Activated T-cell treated with anti-CD3 and anti-CD28 coated beads, Interleukin-2, amount 50 U/mL, for 1 hour (primary cell): ENCODE data around the gene MARCHF4.
"Not testable (repeated sequence)": the region's sequence is repeated elsewhere in the genome, so short reads cannot be mapped to it uniquely, and the experiment has no call there.

Experiments
- DNase-seq: peaks from one replicate; pipeline ENCODE4 v3.0.0-alpha.2; 2020

MARCHF4 gene

DNA sequence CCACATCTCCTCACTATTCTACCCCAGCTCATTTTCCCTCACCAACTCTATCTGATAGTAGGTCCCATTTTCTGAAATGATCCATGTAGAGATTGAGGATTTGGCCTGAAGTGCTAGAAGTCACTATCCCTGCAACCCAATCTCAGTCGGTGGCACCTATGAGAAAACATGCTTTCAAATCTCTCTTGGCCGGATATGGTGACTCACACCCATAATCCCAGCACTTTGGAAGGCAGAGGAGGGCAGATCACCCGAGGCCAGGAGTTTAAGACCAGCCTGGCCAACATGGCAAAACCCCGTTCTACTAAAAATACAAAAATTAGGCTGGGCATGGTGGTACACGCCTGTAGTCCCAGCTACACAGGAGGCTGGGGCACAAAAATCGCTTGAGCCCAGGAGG, 19.1 kb upstream of the MARCHF4 start:
- no peak for DNase-seq

DNA sequence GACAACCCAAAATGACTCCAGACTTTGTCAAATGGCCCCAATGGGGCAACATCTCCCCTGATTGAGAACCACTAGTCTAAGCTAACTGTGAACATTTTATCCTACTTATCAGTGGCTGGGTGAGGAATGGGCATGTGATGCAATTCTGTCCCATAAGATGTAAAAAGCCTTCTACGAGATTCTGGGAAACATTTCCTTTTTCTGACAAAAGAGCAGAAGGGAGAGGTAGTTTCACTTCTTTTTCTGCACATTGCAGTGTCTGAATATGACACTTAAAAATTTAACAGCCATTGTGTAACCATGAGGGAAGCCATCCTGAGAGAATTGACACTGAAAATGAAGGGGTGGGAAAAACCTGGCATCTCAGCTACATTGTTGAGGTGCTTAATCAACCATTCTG, 17.3 kb upstream of the MARCHF4 start:
- no peak for DNase-seq

DNA sequence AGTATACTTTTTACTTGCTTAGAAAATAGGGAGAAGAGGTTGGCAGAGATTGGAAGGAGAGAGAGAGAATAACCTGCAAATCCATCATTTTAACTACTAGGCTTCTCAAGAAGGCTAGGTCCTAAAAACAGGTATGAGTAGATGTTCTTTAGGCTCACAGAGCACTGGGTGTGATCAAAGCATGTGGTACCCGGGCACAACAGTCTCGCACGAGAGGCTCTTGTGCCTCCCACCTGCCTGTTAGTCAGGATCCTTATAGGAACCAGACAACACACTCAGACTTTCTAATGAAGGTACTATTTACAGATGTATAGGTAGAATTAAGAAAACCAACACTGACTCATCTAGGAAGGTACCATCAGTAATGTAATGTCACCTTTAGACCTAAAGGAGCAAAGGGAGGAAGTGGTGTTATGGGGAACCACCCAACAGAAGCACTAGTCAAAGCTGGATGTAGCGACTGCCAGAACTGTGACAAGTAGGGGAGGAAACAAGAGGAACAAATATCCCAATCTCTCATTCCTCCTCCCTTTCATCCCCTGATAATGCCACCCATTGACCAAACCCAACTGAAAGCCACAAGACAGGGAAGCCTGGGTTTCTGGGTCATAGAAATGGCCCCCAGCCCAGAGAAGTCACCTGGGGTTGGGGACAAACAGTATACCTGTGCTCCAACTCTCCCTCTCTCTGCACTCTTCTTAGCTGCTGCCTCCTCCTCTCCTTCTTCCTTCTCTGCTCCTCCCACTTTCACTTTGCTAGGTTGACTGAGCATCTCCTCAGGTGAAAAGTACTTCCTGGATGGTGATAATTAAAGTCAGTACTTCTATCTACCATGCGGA, 16.0 kb upstream of the MARCHF4 start:
- DNase-seq: no peak

DNA sequence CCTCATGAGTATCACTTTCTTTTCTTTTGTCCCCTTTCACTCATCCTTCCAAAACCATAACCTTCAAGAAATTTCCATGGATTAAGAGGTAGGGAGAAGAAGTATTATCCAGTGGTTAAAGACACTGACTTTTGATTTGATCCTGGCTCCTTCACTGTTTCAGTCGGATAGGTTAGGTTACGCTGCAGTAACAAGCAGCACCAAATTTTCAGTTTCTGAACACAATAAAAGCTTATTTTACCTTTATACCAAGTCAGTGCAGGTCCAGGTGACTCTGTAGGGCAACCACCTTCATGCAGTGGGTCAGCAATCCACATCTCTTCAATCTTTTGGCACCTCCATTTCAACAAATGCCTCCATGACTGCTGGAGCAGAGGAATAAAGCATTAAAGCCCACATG, 15.0 kb upstream of the MARCHF4 start:
- DNase-seq: no peak

DNA sequence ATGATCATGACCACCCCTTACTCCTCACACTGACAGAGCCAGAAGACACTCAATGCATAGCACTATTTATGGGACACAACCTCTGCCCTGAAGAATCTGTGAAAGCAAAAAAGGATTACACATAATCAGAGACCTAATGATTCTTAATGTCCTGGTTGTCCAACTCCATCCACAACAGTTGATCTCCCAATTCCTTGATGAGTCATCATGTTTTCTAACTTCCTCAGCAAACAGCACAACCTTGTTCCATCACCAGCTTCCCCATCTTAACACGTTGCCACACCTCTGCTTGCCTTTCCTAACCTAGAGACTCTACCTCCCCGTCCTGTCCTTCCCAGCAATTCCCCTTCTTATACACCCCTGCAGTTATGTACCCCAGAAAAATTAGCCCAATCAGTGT, 13.2 kb upstream of the MARCHF4 start:
- no peak for DNase-seq

DNA sequence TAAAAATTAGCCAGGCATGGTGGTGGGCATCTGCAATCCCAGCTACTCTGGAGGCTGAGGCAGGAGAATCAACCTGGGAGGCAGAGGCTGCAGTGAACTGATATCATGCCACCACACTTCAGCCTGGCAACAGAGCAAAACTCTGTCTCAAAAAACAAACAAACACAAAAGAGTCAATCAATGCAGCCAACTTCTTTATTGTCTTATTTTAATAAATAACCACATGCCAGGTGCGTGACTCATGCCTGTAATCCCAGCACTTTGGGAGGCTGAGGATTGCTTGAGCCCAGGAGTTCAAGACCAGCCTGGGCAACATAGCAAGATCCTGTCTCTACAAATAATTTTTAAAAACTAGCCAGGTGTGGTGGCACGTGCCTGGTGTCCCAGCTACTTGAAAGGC, 12.1 kb upstream of the MARCHF4 start:
- not testable (repeated sequence) for DNase-seq

DNA sequence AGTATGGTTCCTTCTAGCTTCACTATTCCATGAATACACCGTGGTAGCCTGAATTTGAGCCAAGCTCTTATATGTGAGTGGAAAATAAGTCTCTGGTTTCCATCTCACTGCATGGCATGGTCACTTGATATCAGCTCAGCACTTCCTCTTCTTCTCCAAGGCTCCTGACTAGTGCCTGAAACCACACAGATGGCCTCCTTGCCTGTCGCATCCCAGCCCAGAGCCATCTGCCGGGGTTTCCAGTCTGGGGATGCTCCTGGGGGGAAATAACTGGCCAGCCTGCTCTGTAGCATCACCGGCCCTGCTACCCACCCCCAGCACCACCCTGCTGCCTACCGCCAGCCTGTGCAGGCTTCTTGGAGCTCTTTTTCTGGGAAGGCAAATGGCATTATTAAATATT, 7.7 kb upstream of the MARCHF4 start:
- no peak for DNase-seq

DNA sequence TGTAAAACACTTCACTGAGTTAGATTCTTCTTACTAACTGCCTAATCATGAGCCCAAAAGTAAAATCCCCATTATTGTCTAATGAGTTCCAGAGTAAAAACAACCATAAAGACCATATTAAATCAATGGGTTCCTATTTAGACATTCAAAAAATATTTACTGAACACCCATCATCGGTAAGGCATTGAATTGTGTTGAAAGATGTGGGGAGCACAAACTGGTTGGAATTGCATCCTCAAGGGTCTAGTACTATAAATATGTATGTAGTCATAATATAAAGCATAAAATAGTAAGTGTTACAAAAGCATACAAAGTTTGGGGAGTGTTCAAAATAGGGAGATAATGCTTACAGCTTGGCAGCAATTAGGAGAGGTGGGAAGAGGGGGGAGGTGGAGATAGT, 3.0 kb upstream of the MARCHF4 start:
- no peak for DNase-seq

DNA sequence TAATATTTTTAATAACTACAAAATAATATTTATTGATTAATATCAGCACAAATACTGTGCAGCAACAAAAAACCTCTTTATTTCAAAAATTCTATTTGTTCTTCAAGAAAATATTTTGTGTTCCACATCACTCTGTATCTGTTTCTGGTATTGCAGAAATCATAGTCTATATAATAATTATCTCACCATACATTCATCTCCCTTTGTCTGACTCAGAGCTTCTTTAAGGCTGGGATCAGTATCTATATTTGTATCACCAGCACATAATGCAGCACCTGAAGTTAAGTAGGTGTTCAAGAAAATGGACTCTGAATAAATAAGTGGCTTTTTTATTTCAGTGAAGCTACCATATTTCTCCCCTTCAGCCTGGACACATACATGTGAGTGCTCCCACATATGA, 1.6 kb upstream of the MARCHF4 start:
- no peak for DNase-seq

DNA sequence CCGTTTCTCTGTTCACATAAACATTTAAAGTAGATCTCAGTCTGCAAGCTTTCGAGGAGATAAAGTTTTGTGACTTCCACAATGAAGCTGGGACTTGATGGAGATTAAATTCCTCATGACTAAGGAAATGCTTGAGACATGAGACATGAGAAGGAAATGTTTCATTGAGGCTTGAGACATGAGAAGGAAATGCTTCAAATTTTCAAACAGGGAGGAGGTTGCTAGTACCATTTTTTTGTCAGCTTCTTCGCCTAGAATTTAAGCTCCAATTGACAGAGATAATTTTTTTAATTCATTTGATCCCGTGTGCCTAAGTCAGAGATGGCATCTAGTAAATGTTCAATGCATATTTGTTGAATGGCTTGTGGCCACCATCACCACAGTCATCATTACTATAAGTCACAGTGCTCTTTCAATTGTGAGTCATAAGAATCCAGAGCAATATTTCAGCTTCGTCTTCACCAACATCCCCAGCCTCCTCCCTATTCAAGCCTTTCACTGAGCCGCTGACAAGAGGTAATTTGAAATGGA, 543 bp upstream of the MARCHF4 start:
- no peak for DNase-seq

DNA sequence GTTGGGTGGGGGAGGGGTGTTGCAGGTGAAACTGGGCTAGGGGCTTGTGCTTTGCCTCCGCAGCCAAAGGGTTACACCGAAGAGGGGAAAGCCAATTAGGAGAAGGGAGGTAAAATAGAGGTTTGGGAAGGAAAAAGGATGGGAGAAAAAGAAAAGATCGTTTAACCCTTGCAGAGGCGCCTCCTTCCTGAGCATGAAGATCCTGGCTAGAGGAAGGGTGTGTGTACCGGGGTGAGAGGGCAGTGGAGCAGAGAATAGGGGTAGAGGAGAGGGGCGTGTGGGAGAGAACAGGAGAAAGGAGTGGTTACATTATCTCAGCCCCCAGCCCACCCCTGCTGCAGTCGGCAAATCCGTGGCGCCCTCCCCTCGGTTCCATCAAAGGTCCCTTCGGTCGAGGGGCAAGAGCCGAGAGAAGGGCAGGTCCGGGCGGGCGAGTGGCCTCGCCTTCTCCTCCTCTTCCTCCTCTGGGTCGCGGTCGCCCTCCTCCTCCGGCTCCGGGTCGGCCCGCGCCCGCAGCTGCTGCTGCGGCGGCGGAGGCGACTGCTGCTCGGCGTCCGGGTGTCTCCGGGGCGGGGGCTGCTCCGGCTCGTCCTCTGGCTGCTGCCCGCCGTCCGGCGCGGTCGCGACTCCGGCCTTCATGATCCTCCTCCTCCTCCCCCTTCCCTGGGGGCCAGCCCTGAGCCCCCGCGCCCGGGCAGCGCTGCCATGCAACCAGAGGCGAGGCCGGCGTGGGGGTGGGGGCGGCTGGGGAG, 1.1 kb downstream of the MARCHF4 start:
- DNase-seq: no peak

DNA sequence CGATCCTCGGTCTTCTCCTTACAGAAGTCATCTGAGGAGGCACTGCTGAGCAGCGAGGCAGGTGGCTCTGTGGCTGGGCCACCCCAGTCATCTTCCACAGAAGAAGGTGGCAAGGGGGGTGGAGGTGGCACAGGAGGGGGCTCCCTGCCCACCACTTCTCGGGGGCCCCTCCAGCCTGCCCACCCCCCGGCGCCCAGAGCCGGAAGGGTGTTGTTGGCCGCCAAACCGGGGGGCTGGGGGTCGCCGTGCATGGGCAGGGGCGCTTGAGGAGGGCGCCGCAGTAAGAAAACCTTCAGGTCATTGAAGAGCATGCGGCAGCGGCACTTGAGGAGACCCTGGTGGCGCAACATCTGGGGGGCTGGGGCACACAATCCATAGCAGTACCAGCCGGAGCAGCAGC, 2.5 kb downstream of the MARCHF4 start:
- DNase-seq: no peak

DNA sequence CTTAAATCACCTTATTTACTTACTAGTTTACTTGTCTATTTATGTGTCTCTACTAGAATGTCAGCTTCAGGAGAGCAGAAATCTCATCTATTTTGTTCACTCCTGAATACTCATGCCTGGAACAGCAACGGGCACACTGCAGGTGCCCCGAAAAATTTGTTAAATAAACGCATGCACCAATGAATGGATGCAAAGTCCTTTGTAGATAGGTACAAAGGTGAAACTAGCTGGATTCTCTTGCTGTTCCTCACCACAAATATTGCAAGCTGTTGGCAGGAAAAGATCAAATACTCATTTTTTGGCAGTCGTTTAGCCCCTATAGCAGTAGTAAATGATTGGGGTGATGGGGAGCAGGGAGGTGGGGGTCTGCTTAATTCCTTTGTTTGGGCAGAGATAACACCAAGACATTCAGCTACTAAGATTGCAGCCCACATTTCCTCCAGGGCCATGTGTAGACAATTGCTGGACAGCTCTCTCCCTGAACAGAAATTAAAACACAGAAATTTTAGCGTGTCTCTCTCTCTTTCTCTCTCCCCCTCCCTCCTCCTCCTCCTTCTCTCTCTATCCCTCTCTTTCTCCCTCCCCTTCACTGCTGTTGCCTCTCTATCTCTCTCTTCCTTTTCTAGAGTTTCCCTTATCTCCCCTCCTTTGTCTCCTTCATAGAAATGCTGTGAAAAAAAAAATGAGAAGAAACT, 5.4 kb downstream of the MARCHF4 start:
- no peak for DNase-seq

DNA sequence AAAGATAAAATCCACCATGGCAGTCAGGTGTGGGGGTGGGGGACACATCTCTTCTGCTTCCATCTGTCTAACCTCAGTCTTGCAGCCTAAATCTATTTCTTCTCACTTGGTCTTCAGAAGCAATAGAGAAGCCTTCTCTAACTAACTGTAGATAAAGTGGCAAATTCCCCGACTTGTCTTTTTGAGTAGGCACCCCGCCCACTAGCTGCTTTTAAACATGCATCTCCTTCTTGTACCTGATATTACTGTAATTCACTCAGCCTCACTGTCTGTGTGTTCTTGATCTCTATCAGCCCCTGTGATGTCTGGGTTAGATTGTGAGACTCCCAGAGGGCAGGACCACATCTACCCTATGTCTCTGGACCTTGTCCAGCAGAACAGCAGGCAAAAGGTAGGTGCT, 6.8 kb downstream of the MARCHF4 start:
- DNase-seq: no peak

DNA sequence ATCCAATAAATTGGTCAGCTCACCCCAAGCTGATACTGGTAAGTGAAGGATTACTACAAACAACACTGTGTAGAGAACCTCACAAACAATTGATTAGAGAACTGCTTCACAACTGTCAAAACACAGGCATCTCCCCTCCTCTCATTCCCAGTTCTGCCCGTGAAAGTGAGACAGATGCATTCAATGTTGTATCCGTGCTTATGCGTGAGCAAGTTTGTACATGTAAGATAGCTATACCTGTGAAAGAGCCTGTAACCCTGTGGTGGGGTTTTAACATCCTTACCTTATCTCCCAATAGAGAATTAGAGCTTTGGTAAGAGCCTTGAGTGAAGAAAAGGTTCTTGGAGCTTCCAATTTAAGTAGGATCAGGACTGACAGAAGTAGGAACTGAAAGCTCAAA, 9.1 kb downstream of the MARCHF4 start:
- no peak for DNase-seq

DNA sequence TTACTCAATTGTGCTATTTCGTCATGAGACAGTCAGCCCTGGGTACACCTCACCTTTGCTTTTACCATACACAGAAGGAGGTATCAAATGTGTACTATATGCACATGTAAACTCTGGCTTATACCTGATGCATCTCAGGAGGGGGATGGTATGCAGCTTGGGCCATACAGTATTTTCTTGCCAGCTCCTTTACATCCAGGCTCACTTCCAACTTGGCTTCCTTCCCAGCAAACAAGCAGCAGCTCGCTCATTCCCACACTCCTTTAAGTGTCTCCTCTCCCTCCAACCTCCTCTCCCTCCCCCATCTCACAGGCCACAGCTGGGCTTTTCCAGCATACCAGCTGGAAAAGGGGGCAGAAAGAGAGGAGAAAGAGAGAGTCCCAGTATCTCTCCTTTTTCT, 9.6 kb downstream of the MARCHF4 start:
- DNase-seq: no peak

DNA sequence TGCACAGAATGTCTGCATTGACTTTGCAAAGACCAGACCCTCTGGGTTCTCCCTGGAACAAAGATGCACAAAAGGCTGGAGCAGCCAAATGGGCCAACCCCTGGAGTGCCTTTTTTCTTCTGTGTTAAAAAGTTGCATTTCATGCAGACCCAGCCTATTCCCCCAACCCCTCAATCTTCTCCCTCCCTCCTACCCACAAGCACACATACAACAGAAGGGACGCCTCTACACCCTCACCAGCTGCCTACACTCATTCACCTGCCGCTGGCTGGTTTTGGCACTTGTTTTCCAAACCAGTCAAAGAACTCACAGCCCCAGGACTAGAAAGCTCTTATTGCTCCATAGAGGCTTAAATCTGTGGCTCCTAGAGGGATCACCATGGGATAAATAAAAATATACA, 16.6 kb downstream of the MARCHF4 start:
- DNase-seq: no peak

DNA sequence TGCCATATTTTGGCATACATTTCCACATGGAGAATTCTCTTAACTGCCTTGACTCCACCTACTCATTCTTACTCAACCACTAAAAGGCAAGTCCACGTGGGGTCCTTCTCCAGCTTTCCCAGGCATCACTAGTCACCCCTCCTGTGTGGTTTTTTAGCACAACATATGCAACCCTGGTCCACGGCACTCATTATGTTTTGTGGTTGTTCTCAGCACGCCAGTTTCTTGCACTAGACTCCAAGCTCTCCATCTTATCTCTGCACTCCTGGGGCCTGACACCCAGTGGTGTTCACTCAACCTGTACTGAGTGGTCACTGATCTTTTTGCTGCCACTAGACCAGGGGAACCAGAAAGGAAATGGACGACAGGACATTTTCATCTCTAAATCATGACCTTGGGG, 18.0 kb downstream of the MARCHF4 start:
- no peak for DNase-seq

DNA sequence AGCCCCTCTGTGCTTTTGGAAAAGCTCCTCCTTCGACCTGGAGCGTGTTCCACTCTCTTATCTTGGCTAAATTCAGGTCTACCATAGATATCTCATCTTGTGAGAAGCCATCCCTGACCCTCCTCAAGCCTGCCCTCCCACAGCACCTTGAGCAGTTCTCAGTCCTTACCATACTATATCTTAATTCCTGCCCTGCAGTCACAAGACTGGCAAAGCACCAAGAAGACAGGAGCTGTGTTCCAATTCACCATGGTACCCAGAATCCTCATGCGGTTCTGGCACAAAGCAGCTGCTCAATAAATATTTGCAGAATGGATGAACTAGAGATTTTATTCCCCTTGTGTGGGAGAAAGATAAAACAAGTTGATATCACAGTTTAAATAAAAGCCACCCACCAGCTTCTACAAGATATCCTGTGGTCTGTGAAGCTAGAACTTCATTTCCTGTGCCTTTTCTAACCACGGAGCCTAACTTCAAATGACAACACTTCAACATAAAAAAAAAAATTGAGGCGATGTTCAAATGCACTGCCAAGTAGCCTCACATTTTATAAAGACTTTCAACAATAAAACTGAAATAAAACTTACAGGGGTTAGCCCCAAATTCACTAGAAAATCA, 19.5 kb downstream of the MARCHF4 start:
- no peak for DNase-seq

DNA sequence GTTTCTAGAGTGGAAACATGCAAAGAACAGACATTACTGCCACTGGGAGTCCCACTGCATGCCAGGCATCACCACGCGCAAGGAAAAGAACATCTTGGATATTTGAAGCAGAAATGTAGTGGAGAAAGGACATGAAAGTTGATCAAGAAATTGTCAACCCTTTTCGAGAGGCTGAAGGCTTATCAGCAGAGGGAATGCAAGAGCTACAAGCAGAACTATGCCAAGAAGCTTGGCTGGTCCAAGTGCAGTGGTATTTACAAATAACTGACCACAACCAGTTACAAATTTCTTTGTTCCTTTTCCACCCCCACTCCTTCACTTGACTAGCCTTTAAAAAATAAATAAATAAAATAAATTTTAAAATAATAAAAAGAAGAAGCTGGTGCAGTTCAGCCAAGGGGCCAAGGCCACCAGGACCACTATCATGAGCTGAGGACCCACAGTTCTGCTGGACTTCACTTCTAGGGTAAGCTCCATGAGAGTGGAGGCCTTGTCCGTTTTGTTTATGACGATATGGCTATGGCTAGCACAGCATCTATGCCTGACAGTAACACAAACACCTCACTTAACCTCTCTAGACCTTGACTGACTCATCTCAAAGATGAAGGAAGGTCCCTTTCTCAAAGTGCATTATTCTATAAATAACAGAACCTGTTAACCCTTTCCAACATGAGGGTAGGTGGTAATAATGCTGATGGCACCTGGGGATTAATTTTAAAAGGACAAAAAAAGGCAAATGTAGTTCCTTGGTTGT, 20.9 kb downstream of the MARCHF4 start:
- DNase-seq: no peak

DNA sequence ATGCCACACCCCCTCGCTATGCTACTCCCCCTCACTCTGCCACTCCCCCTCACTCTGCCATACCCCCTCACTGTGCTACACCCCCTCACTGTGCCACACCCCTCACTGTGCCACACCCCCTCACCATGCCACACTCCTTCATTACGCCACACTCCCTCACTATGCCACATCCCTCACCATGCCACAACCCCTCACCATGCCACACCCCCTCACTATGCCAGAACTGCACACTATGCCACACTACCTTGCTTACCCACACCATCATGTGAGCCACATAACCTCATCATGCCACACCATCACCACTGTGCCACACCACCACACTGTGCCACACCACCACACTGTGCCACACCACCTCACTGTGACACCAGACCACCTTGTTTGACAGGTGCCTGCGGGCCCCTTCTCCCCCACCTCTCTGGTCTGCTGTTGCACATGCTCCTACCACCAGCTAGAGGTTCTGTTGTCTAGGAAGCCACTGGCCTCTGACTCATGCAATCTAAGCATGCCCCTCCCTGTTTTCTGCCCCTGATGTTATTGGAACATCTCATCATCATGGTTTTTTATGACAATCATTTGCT, 22.0 kb downstream of the MARCHF4 start:
- DNase-seq: no peak

DNA sequence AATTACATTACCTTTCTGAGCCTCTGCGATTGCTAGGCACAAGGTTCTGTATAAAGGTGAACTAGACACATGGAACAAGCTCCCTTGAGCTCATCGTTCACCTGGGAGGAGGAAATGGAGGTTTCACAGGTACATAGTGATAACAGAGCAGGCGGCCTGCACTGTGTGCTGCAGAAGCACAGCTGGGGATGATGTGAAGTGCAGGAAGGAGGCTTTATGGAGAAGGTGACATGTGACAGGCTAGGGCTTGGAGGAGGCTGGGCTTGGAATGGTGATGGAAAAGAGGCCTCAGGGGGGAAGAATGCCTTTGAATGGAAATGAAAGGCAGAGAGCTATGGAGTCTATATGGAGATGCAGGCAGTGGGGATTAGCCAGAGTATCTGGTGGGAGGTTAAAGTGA, 22.9 kb downstream of the MARCHF4 start:
- no peak for DNase-seq
